DMS53 (cell line): ENCODE data around the gene ANXA2.
A peak's percentile ranks its signal among the peaks of the same experiment; 100 is the strongest.

Experiments
- DNase-seq: peaks from one replicate; lab custom pipeline; 2025; lab: John Stamatoyannopoulos, UW

The ANXA2 gene

DNA sequence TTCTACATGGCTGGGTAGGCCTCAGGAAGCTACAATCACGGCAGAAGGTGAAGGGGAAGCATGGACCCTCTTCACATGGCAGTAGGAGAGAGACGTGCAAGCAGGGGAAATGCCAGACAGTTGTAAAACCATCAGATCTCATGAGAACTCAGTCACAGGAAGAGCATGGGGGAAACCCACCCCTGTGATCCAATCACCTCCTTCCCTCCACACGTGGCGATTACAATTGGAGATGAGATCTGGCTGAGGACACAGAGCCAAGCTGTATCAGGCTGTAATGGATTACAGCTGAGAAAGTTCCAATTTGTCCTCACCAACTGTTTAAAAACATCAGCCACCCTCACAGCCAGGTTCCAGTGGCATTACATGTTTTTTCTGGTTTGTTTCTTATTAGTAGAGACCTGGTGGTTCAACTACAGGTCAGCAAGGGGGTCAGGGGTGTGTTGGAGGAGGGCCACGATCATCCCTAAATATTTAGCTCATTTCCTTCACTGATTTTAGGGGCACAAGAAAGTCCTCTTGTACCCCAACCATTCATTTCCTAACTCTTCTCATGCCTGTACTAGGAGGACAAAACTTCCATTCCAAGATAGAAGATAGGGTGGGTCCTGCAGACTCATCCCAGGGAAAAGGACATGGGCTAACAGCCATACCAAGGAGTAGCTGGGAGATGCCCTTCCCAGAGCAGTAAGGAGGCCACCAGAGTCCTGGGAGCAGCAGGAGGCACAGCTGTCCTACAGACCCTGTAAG is 54.4 kb downstream of the ANXA2 start:
- DNase-seq: no peak

DNA sequence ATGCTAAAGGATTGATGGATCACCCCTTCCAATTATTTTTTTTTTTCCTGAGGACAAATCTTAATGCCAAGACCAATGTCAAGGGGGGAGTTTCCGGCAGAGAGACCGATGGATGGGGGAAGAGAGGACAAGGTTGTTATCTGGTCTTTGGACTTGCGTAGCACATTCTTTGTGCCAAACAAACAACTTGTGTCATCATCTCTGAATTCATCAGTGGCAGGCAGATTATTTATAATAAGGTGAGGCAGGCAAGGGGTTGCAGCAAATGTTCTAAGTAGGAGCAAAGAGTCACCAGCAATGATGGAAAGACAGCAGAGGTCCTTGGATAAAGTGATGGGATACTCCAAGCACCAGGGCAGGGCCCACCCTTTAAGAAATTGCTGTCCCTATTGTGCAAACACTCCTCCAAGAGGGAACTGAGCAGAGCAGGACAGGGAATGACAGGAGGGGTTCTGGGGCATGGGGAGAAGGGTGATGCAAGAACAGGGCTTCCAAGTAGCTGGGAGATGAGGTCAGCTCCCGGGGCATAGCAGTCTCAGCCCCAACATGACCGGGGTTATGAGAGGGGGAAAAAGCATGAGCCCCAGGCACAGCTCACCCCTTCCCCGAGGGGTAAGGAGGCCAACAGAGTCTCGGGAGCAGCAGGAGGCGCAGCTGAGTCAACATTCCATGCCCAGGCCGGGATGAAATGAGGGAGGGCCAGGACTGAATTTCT is 57.4 kb downstream of the ANXA2 start:
- no peak for DNase-seq

DNA sequence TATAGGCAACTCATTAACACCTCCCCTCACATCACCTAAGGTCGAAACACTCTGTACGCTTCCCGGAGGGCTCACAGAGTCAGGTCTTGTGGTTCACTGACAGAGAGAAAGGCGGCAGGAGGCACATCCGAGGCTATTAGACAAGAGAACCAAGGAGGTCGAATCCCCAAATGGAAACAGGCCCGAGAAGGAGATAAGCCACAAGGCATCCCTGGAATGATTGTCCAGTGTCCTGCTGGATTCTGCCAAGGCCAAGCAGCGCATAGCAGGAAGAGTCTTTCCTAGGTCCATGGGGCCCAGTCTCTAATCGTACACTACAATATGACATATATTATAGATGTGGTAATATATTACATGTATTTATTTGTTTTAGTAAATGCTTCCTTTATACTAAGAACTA is 58.5 kb downstream of the ANXA2 start:
- DNase-seq: no peak

- no peak for DNase-seq
Measured at GRCh38 chr15:60338810-60339209, 59.0 kb downstream of the ANXA2 start.

DNA sequence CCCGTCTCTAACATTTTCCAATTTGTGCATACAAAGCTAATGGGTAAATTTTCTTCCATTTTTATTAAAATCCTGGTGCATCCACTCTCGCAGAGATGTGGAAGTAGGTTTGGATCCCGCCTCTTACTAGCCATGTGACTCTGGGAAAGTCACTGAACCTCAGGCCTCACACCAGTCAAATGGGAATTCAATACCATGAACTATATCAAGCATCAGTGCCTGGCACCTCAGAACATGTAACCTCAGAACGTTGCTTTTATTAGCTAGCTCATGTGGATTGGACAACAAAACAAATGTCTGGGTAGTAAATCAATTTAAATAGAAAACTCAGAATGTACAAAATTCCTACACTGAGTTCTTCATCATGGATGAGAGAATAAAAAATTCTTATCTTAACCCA is 60.7 kb downstream of the ANXA2 start:
- DNase-seq: no peak

- DNase-seq: peak; percentile 58
Measured at GRCh38 chr15:60335296-60335695, 62.5 kb downstream of the ANXA2 start.

DNA sequence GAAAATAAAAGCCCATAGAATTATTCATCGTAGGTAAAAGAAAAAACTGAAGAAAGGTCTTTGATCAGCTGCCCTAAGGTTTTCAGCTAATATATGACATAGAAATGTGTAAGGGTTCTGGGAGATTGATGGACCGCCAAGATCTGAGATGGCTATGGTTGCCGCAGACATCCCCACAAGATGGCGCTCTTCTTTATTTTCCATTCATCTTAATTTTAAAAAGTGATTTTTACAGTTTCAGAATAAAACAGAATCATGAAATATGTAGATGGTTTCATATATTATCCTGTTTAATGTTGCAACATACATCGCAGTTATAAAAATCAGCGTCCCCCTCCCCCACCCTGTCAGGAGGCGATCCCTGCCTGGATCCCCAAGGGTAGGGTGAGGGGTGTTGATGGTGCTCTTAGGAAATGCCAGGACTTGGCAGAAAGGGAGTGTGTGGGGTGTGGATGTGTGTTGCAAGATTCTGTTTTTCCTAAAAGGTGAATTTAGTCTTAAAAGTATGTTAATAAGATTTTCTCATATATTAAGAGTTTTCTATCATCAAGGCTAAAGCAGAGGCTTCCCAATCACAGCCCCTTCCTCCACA is 68.8 kb downstream of the ANXA2 start:
- DNase-seq: peak; percentile 38

DNA sequence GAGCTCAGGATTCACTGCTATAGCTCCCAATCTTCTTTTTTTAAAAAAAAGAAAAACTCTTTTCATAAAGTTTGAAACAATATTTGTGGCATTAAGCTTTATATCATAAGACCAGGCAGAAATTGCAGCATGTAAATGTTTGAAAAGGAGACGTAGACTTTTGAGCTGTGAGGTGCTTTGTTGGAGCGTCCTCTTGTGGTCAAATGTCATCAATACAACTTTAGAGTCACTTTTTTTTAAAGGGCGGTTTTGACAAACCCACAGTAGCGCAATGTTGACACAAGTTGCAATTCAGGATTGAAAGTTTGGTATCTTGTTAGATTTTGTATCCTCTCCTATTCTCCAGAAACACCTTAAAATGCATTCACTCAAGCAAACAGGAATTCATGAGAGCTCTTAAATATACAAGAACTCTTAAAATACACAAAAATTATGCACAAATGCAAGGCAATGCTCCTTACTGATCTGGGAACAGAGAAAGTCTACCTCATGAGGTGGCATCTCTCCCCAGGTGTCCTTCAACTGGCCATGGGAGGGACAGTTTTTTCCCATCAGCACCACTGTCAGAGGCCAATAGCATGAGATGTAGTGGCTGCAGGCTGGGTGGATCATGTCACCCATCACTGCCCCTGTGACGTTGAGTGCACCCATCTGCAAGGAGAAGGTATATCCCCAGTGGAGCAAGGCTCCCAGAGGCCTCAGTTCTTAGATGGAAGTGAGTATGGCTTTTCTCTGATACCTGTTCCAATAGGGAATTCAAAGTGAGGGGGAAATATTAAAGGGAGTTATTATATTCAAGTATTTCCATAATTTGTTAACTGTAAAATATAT is 70.7 kb downstream of the ANXA2 start:
- DNase-seq: peak; percentile 73

GRCh38 chr15:60326343-60326742 is 71.4 kb downstream of the ANXA2 start:
- DNase-seq: no peak

DNA sequence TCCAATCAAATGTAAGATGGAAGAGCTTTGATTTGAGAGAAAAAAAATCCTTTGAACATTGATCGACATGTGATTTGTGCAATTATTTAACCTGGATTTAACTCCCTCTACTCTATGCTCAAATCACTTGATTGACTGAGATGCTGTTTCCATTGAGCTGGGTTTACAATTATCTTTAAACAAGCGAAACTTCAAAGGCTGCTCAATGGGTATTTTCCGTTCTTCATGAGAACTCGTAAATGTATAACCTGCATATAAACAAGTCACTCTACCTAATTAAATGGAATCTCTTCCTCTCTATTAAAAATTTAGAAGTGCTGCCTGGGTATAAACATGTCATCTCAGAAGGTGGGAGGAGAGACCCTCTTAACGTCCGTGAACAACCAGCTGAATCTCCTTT is 71.9 kb downstream of the ANXA2 start:
- no peak for DNase-seq

GRCh38 chr15:60324706-60325438 is 72.9 kb downstream of the ANXA2 start:
- DNase-seq: no peak

DNA sequence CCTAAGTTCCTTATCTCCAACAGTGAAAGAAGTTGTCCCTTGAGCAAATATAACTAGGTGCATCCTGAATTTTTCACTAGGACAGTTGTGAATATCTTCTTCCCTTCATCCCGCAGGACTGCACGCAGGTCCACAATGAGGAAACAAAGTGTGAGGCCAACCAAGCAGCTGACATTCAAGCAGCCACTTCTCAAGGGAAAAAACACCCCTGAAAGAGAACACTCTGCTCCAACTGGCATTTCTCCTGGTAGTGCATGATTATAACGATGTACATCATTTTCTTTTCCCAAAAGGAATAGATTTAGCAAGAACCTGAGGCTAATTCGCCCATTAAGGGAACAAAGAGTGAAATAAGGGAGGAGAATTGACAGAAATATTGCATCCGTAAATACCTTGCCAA is 74.5 kb downstream of the ANXA2 start:
- DNase-seq: no peak

DNA sequence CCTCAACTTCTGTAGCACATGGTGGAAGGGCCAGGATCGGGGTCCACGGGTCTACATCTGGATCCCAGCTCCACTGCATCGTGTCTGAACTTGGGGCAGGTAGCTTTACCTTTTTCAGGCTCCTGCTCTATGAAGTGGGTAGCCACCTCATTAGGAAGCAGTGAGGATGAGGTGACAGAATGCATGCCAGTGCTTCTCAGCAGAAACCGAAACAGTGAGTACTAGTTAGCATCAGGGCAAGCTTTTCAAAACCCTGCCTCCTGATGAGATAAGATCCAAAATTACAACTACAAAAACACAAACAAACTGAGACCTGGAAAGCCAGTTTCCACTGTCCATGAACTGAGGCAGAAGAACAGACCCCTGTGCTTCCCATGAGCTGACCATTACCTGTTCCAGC is 77.4 kb downstream of the ANXA2 start:
- DNase-seq: no peak

DNA sequence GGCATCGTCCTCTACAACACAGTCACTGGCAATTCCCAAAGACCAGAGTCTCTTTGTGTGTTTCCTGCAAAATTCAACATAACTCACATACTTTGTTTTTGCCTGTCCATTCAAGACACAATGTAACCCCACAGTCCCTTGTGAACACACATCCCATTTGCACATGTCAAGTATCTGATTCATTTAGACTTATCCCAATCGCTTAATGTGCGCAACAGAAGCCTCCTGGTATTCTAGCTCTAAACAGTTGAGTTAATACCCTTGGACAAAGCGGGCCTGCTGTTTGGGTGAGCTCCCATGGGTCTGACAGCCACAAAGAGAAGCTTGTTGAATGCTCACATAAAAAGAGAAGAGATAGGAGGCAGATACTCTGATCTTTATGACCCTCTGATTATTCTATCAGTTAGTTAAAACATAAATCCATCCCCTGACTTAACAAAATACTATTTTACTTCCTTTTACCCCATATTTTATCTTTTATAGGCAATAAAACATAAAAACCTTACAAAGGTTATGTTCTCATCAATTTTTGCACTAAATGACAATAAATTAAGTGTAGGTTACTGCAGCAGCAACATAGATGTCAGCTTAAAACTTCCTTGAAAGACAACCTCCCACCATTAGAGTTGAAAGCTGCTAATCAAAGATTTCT is 79.4 kb downstream of the ANXA2 start:
- no peak for DNase-seq

GRCh38 chr15:60316961-60317360 is 80.8 kb downstream of the ANXA2 start:
- no peak for DNase-seq

DNA sequence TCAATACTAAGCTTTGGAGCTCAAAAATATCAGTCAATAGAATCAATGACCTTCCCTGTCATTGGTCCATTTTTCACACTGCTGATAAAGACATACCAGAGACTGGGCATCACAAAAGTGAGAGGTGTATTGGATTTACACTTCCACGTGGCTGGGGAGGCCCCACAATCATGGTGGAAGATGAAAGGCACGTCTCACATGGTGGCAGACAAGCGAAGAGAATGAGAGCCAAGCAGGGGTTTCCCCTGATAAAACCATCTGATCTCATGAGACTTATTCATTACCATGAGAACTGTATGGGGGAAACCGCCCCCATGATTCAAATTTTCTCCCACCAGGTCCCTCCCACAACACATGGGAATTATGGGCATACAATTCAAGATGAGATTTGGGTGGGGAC is 81.9 kb downstream of the ANXA2 start:
- no peak for DNase-seq

DNA sequence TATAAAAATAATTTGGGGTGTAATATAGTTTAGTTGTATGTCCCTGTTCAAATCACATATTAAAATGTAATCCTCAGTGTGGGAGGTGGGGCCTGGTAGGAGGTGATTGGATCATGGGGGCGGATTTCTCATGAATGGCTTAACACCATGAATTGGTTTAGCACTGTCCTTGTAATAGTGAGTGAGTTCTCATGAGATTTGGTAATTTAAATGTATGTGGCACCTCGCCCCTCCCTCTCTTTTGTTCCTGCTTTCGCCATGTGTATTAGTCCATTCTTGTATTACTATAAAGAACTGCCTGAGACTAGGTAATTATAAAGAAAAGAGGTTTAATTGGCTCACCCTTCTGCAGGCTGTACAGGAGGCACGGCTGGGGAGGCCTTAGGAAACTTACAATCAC is 83.9 kb downstream of the ANXA2 start:
- no peak for DNase-seq

DNA sequence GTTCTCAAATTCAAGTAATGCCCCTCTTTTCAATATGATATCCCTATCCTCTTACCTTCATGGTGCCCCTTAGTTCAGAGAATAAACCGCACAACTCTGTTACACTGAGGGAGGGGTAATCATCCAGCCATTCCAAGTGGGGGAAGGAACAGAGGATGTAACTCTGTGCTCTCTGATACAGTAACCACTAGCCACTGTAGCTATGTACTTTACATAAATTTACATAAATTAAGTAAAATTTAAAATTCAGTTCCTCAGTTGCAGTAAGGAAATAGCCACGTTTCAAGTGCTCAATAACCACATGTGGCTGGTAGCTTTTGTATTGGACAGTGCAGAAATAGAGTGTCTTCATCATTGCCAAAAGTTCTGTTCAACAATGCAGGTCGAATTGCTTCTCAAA is 90.8 kb downstream of the ANXA2 start:
- no peak for DNase-seq

GRCh38 chr15:60301024-60301423 is 96.8 kb downstream of the ANXA2 start:
- peak; percentile 60 for DNase-seq

GRCh38 chr15:60299452-60300047 is 98.2 kb downstream of the ANXA2 start:
- DNase-seq: peak; percentile 97
